ES-I3 (cell line): ENCODE results near the gene AGBL5.
"Not testable (repeated sequence)": the region's sequence is repeated elsewhere in the genome, so short reads cannot be mapped to it uniquely, and the experiment has no call there.

Source experiments
- H3K36me3 ChIP-seq: 2 replicates; pipeline ENCODE4 v1.6.1; 2013; ENCODE audit warnings: mild to moderate bottlenecking, low read length, control low read depth, moderate library complexity; ENCODE audit not compliant: insufficient read depth
- H3K4me1 ChIP-seq: 2 replicates; pipeline ENCODE4 v1.6.1; 2013; ENCODE audit warnings: mild to moderate bottlenecking, control low read depth, low read length; ENCODE audit not compliant: insufficient read depth
- H3K9ac ChIP-seq: 2 replicates; pipeline ENCODE4 v1.6.1; 2013; ENCODE audit warnings: low read depth, mild to moderate bottlenecking, low read length, moderate library complexity
- H3K9me3 ChIP-seq: 2 replicates; pipeline ENCODE4 v1.6.1; 2013; ENCODE audit warnings: mild to moderate bottlenecking, low read length, moderate library complexity; ENCODE audit not compliant: control insufficient read depth, insufficient read depth

The AGBL5 gene

DNA sequence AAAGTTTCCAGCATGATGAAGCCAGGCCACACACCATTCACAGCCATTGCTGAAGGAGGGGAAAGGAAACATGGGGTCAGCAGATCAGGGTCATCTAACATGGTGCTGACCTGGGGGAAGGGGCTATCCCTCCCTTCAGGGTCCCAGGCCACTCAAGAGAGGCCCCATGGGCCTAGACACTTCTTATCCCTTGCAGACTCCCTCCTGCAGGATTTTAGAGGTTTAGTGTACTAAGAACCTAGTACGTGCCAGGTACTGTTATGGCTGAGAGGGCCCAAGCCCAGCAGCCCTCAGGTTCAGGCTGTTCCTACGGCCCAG is 43.9 kb downstream of the AGBL5 start:
- Histone ChIP-seq H3K36me3 (no peaks in the 10 kb centered on the region), H3K9ac (no peak overlapping the region), H3K4me1 (peaks cover 3% of the 10 kb centered on the region; the same call in 1 of the 2 replicates), H3K9me3 (no peaks in the 10 kb centered on the region)

DNA sequence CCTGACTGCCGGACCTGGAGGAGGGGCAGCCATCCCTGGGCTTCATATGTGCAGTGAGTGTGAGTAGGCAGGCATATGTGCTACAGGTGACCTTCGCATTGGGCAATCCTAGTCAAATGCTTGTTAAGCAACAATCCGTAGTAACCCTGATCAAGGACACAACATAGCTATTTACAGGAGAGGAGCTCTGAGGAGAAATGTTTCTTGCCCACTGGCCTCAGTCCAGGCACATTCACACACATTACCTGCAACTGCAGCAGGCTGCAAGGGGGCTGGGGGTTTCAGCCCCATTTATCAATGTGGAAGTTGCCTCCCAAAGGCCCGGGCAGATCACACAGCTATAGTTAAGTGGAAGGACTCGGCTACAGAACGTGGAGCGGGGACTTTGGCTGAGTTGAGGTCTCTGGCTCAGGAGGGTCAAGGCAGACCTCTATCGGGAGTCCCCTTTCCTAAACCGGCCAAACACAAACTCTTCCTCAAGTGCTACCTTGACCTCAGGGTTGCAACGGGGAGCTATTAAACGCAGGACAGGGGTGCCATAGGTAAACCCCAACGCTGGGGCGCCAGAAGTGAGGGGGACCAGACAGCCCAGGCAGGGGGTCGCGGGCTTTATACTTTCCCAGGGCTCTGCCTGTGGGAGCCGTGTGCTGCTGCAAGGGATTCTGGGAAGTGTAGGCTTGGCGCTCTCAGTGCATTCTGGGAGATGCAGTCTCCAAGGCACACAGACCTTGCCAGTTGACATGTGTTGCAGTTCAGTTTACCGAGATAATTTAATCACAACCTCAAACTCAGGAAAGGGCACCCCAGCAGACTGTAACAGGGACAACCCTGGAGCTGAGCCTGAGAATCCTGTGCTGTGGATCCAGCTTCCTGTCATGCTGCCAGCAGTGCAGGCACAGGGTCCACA is 44.5 kb downstream of the AGBL5 start:
- H3K4me1 ChIP-seq, result peaks cover 3% of the 10 kb centered on the region; the same call in 1 of the 2 replicates
- peak overlapping the region; percentile 48; the same call in 1 of the 2 replicates for H3K9ac ChIP-seq
- H3K9me3 ChIP-seq, result no peaks in the 10 kb centered on the region
- no peaks in the 10 kb centered on the region for H3K36me3 ChIP-seq

DNA sequence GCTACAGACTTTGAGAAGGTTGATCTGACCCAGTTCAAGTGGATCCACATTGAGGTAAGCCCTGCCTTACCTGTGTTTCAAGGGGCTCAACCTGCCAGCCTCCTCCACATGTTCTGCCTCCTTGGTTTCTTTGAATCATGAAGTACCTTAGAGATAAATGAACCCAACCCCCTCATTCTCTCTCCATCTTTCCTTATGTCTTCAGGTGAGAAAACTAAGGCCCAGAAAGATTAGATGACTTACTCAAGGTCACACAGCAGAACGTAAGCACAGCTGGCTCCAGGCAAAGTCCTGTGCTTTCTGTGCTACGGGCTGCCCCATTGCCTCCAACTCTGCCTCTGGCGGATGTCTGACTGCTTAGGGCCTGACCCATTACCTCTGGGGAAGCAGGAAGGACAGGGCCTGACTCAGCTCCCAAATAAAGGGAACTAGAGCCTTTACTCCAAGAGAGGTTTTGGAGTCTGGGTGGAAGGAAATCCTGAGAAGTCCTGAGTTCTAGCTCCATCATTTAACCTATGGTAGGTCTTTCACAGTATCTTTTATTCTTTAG is 45.4 kb downstream of the AGBL5 start:
- Histone ChIP-seq H3K4me1 (peaks cover 3% of the 10 kb centered on the region; the same call in 1 of the 2 replicates), H3K9ac (no peak overlapping the region), H3K9me3 (no peaks in the 10 kb centered on the region), H3K36me3 (no peaks in the 10 kb centered on the region)

DNA sequence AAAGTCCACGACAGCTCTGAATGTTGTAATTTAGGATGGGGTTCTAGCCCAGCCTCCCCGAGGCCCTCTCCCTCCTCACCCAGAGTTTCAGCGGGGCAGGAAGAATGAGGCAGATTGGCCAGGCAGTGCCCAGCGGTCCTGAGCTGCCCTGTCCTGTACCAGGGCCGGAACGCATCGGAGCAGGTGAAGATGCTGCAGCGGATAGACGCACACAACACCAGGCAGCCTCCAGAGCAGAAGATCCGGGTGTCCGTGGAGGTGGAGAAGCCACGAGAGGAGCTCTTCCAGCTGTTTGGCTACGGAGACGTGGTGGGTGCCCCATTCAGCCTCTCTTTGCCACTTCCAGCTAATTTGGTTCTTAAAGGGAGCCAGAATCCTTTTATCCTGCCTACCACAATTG is 45.9 kb downstream of the AGBL5 start:
- peaks cover 3% of the 10 kb centered on the region; the same call in 1 of the 2 replicates for H3K4me1 ChIP-seq
- no peak overlapping the region for H3K9ac ChIP-seq
- no peaks in the 10 kb centered on the region for H3K36me3 ChIP-seq
- no peaks in the 10 kb centered on the region for H3K9me3 ChIP-seq

DNA sequence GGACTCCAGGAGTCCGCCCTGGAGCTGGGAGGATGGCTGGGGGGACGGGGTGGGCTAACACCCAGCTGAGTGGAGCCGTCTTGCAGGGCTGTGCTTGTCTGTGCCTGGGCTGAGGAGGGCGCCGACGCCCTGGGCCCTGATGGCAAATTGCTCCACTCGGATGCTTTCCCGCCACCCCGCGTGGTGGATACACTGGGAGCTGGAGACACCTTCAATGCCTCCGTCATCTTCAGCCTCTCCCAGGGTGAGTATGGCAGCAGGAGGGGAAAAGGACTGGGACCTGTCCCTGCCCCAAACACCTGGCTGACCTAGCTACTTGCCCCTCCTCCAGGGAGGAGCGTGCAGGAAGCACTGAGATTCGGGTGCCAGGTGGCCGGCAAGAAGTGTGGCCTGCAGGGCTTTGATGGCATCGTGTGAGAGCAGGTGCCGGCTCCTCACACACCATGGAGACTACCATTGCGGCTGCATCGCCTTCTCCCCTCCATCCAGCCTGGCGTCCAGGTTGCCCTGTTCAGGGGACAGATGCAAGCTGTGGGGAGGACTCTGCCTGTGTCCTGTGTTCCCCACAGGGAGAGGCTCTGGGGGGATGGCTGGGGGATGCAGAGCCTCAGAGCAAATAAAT is 48.0 kb downstream of the AGBL5 start:
- no peaks in the 10 kb centered on the region for H3K36me3 ChIP-seq
- H3K9me3 ChIP-seq, result no peaks in the 10 kb centered on the region
- no peaks in the 10 kb centered on the region for H3K4me1 ChIP-seq
- H3K9ac ChIP-seq, result no peak overlapping the region

DNA sequence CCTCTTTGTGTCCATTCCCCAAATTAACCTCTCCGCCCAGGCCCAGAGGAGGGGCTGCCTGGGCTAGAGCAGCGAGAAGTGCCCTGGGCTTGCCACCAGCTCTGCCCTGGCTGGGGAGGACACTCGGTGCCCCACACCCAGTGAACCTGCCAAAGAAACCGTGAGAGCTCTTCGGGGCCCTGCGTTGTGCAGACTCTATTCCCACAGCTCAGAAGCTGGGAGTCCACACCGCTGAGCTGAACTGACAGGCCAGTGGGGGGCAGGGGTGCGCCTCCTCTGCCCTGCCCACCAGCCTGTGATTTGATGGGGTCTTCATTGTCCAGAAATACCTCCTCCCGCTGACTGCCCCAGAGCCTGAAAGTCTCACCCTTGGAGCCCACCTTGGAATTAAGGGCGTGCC is 48.6 kb downstream of the AGBL5 start:
- no peak overlapping the region for H3K9ac ChIP-seq
- H3K9me3 ChIP-seq, result no peaks in the 10 kb centered on the region
- H3K36me3 ChIP-seq, result no peaks in the 10 kb centered on the region
- no peaks in the 10 kb centered on the region for H3K4me1 ChIP-seq

DNA sequence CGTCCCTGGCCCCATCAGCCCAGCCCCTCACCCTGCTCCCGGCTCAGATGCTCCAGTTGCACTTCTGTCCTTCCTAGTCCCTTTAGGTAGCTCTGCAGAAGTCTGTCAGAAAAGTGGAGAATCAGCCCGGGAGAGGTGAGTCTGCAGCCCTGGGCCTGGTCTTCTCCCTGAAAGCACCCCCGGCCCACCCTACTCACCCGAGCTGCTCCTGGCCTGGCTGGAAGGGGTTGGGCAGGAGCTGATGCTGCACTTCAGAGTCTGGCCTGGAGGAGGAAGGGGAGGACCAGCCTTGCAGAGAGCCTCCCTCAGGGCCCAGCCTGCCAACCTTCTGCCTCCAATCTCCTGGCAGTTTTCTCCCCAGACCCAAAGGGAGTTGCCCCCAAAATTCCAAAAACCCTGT is 50.9 kb downstream of the AGBL5 start:
- H3K36me3 ChIP-seq, result no peaks in the 10 kb centered on the region
- no peaks in the 10 kb centered on the region for H3K9me3 ChIP-seq
- H3K4me1 ChIP-seq, result no peaks in the 10 kb centered on the region
- no peak overlapping the region for H3K9ac ChIP-seq

DNA sequence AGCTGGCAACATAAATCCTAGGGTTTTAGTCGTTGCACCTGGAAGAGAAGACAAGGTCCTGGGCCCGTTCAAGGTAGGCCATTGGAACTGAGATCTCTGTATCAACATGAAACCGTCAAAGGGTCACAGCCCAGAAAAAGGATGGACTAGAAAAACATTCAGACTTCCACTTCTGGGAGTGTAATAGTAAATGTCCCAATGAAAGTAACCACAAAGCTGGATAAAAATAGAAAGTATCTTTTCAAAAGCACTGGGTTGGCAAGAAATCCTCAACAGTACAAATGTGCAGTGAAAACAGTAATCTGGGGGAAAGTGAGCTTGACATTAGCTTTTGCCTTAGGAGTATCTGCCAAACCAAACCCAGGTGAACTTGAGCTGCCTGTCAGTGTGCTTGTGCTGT is 54.5 kb downstream of the AGBL5 start:
- no peaks in the 10 kb centered on the region for H3K36me3 ChIP-seq
- no peak overlapping the region for H3K9ac ChIP-seq
- no peaks in the 10 kb centered on the region for H3K4me1 ChIP-seq
- no peaks in the 10 kb centered on the region for H3K9me3 ChIP-seq

DNA sequence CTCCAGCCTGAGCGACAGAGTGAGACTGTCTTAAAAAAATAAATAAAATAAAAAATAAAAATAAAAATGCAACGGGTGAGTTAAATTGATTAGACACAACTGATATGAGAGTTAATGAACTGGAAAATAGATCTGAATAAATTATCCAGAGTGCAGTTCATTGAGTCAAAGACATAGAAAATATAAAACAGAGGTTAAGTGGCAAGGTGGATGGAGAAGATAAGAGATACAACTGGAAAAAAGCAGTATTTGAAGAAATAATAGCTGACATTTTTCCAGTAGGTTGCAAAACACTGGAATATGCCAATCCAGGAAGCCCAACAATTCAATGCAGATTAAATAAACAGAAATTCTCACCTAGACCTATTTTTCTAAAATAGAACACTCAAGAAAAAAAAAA is 56.8 kb downstream of the AGBL5 start:
- no peaks in the 10 kb centered on the region for H3K9me3 ChIP-seq
- H3K9ac ChIP-seq, result no peak overlapping the region
- H3K4me1 ChIP-seq, result no peaks in the 10 kb centered on the region
- H3K36me3 ChIP-seq, result no peaks in the 10 kb centered on the region

DNA sequence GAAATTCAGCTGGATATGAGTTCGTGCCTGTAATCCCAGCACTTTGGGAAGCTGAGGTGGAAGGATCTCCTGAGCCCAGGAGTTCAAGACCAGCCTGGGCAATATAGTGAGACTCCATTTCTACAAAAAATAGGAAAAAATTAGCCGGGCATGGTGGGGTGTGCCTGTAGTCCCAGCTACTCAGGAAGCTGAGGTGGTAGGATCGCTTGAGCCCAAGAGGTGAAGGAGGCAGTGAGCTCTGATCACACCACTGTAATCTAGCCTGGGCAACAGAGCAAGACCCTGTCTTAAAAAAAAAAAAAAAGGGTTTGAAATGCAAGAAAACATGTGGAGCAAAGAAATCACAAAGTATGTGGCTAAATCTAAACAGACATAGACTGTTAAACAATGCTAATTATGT is 57.6 kb downstream of the AGBL5 start:
- H3K36me3 ChIP-seq, result no peaks in the 10 kb centered on the region
- no peaks in the 10 kb centered on the region for H3K4me1 ChIP-seq
- no peak overlapping the region for H3K9ac ChIP-seq
- H3K9me3 ChIP-seq, result no peaks in the 10 kb centered on the region

DNA sequence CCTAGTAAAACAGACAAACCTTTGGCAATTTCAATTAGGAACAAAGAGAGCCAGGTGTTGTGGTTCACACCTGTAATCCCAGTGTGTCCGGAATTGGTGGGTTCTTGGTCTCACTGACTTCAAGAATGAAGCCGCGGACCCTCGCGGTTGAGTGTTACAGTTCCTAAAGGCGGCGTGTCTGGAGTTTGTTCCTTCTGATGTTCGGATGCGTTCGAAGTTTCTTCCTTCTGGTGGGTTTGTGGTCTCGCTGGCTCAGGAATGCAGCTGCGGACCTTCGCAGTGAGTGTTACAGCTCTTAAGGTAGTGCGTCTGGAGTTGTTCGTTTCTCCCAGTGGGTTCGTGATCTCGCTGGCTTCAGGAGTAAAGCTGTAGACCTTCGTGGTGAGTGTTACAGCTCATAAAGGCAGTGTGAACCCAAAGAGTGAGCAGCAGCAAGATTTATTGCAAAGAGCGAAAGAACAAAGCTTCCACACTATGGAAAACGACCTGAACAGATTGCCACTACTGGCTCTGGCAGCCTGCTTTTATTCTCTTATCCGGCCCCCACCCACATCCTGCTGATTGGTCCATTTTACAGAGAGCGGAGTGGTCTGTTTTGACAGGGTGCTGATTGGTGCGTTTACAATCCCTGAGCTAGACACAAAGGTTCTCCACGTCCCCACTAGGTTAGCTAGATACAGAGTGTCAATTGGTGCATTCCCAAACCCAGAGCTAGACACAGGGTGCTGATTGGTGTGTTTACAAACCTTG is 59.3 kb downstream of the AGBL5 start:
- not testable (repeated sequence) for H3K9me3 ChIP-seq, H3K4me1 ChIP-seq, H3K36me3 ChIP-seq
- peak overlapping the region; percentile 28; the same call in 1 of the 2 replicates for H3K9ac ChIP-seq

DNA sequence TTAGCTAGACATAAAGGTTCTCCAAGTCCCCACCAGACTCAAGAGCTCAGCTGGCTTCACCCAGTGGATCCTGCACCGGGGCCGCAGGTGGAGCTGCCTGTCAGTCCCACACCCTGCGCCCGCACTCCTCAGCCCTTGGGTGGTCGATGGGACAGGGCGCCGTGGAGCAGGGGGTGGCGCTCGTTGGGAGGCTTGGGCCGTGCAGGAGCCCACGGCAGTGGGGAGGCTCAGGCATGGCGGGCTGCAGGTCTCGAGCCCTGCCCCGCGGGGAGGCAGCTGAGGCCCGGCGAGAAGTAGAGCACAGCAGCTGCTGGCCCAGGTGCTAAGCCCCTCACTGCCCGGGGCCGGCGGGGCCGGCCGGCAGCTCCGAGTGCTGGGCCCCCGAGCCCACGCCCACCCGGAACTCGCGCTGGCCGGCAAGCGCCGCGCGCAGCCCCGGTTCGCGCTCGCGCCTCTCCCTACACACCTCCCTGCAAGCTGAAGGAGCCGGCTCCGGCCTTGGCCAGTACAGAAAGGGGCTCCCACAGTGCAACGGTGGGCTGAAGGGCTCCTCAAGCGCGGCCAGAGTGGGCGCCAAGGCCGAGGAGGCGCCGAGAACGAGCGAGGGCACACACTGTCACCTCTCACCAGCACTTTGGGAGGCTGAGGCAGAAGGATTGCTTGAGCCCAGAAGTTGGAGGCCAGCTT is 60.1 kb downstream of the AGBL5 start:
- H3K36me3 ChIP-seq, H3K4me1 ChIP-seq, H3K9me3 ChIP-seq, H3K9ac ChIP-seq: not testable (repeated sequence)

DNA sequence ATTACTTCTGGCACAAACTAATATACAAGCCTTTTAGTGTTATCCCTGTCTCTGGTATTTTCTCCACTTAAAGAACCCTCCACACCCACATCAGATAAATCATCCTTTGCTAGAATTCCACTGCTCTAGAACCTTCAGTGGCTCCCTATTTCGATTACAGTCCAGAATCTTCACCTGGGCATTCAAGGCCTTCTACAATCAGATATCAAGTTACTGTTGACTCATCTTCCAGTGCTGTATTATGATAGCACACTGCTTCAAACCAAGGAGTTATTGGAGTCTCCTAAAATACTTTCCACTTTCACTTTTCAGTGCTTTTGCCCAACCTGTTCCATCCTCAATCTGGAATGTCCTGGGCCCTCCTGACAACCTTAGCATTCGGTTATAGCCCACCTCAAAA is 64.1 kb downstream of the AGBL5 start:
- Histone ChIP-seq H3K9me3 (no peaks in the 10 kb centered on the region), H3K9ac (no peak overlapping the region), H3K36me3 (no peaks in the 10 kb centered on the region), H3K4me1 (no peaks in the 10 kb centered on the region)

DNA sequence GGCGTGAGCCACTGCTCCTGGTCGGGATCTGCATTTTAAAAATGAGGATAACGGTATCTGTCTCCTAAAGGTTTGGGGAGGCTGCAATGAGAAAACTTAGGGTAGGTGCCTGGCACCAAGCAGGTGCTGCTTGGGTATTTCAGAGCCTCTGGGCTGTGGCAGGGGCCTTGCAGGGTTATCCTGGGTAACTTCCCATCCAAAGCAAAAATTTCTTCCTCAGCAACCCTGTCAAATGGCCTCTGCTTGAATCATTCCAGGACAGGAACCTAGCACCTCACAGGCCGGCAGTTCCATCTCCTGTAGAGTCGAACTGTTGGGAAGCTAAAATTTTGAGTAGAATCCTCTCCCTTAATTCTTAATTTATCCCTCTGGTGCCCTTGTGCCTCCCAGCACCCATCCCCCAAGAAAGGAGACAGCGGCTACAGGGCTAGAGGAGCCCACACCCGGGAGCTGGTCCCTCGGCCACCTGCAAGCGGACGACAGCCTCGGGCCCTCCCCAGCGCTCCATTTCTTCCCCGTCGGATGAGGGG is 66.6 kb downstream of the AGBL5 start:
- peak overlapping the region; percentile 55; the same call in 1 of the 2 replicates for H3K9ac ChIP-seq
- H3K4me1 ChIP-seq, result 0 out of 2 replicates have a peak, but pooled peaks cover 3% of the 10 kb centered on the region
- no peaks in the 10 kb centered on the region for H3K9me3 ChIP-seq
- H3K36me3 ChIP-seq, result no peaks in the 10 kb centered on the region
